Measurements from ENCODE around the gene RALA. TPM values are rescaled to one million over a fixed set of nuclear protein-coding genes. Genes with fewer than 3 reads are reported as not detected.

Gene RALA
- total and polyA plus RNA-seq, 2 of the 13 experiments (the other 11 are each of a cell fraction or from before 2014, with no cell fraction given) = 11.8 to 19.5 TPM

GRCh38 chr7:39623047-39623731 is at the start of gene RALA (continued):
- TF ChIP-seq ZNF432 (CRISPR knock-in tag; IDR thresholded peaks at IDR 0.05; ENCODE audit: borderline replicate concordance) (no peak), TBX2 (CRISPR knock-in tag; IDR thresholded peaks at IDR 0.05; ENCODE audit: borderline replicate concordance) (peak; percentile 22; the same call in 1 of the 2 replicates), HMG20B (CRISPR knock-in tag; conservative IDR thresholded peaks at IDR 0.05) (no peak; the same call in 1 of the 2 replicates), CENPX (CRISPR knock-in tag; IDR thresholded peaks at IDR 0.05) (no peak), ZMYM2 (CRISPR knock-in tag; IDR thresholded peaks at IDR 0.05) (0 out of 2 replicates have a peak, but pooled peaks have one; percentile 29), SMAD1 (CRISPR knock-in tag; IDR thresholded peaks at IDR 0.05; ENCODE audit: borderline replicate concordance, low read depth) (no peak), TGIF2 (CRISPR knock-in tag; IDR thresholded peaks at IDR 0.05) (no peak), ZNF672 (CRISPR knock-in tag; IDR thresholded peaks at IDR 0.05) (no peak), ETV6 (CRISPR knock-in tag; conservative IDR thresholded peaks at IDR 0.05) (no peak), ZNF20 (CRISPR knock-in tag; IDR thresholded peaks at IDR 0.05) (0 out of 2 replicates have a peak, but pooled peaks have one; percentile 23), POGZ (CRISPR knock-in tag; IDR thresholded peaks at IDR 0.05) (0 out of 2 replicates have a peak, but pooled peaks have one; percentile 13), HHEX (CRISPR knock-in tag; IDR thresholded peaks at IDR 0.05) (no peak), ZEB1 (IDR thresholded peaks at IDR 0.05; ENCODE audit: insufficient replicate concordance, low read depth) (no peak), ZNF772 (CRISPR knock-in tag; IDR thresholded peaks at IDR 0.05) (peak; percentile 52; the same call in 1 of the 2 replicates), ZNF207 (IDR thresholded peaks at IDR 0.05; ENCODE audit: borderline replicate concordance) (no peak), NKX3-1 (CRISPR knock-in tag; IDR thresholded peaks at IDR 0.05) (no peak), SMC3 (IDR thresholded peaks at IDR 0.05; ENCODE audit: low read length) (no peak), ZNF225 (CRISPR knock-in tag; IDR thresholded peaks at IDR 0.05) (no peak), BCL6 (CRISPR knock-in tag; IDR thresholded peaks at IDR 0.05) (no peak), HNRNPK (IDR thresholded peaks at IDR 0.05; ENCODE audit: low read depth, low read length, poor library complexity, severe bottlenecking) (no peak), ZNF7 (CRISPR knock-in tag; IDR thresholded peaks at IDR 0.05) (no peak), MNT (IDR thresholded peaks at IDR 0.05) (no peak), MZF1 (CRISPR knock-in tag; IDR thresholded peaks at IDR 0.05; ENCODE audit: borderline replicate concordance) (no peak), SRSF1 (optimal IDR thresholded peaks at IDR 0.05; ENCODE audit: low read depth, low read length) (peak; percentile 73), RBM22 (optimal IDR thresholded peaks at IDR 0.05; ENCODE audit: low read length) (no peak), ADNP (CRISPR knock-in tag; IDR thresholded peaks at IDR 0.05) (no peak), SMARCE1 (IDR thresholded peaks at IDR 0.05; ENCODE audit: borderline replicate concordance) (no peak), ELF3 (CRISPR knock-in tag; IDR thresholded peaks at IDR 0.05) (peak; percentile 11; the same call in 1 of the 2 replicates), NCOA2 (CRISPR knock-in tag; IDR thresholded peaks at IDR 0.05) (peak; percentile 38; the same call in 1 of the 2 replicates)
- TF ChIP-seq, protein P1, sequence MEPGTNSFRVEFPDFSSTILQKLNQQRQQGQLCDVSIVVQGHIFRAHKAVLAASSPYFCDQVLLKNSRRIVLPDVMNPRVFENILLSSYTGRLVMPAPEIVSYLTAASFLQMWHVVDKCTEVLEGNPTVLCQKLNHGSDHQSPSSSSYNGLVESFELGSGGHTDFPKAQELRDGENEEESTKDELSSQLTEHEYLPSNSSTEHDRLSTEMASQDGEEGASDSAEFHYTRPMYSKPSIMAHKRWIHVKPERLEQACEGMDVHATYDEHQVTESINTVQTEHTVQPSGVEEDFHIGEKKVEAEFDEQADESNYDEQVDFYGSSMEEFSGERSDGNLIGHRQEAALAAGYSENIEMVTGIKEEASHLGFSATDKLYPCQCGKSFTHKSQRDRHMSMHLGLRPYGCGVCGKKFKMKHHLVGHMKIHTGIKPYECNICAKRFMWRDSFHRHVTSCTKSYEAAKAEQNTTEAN (CRISPR knock-in tag; conservative IDR thresholded peaks at IDR 0.05) = no peak
